ENCODE data around the gene SLC39A11.
"Not testable (repeated sequence)": the region's sequence is repeated elsewhere in the genome, so short reads cannot be mapped to it uniquely, and the experiment has no call there.

The SLC39A11 gene

DNA sequence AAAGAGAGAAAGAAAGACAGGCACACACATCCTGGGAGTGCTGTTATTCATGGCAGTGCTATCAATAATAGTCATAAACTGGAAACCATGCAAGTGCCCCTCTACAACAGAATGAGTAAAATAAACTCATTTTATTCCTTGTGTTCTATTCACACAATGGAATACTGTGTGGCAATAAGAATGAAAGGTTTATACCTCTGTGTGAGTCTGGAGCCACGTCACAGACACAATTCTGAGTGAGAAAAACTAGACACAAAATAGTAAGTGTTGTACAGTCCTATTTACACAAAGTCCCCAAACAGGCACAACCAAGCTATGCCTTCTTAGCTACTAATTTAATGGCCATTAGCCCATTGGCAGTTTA, 429.7 kb downstream of the SLC39A11 start:
- no peak for DNase-seq

DNA sequence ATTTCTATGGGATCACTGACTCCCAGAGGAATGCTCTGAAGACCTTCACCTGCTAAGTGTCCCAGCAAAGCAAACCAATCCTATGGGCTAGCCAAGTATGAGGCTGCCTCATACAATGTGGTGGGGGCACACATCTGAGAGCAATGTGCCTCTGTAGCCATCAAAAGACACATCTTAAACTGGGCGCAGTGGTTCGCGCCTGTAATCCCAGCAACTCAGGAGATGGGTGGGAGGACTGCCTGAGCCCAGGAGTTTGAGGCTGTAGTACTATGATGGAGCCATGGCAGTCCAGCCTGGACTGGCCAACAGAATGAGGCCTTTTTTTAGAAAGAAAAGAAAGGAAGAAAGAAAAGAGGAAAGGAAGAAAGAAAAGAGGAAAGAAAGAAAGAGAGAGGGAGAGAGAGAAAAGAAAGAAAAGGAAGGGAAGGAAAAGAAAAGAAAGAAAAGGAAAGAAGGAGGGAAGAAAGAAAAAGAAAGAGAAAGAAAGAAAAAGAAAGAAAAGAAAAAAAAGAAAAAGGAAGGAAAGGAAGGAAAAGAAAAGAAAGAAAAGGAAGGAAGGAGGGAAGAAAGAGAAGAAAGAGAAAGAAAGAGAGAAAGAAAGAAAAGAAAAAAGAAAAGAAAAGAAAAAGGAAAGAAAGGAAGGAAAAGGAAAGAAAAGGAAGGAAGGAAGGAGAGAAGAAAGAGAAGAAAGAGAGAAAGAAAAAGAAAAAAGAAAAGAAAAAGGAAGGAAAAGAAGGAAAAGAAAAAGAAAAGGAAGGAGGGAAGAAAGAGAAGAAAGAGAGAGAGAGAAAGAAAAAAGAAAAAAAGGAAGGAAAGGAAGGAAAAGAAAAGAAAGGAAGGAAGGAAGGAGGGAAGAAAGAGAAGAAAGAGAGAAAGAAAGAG, 430.3 kb downstream of the SLC39A11 start:
- no peak for DNase-seq

DNA sequence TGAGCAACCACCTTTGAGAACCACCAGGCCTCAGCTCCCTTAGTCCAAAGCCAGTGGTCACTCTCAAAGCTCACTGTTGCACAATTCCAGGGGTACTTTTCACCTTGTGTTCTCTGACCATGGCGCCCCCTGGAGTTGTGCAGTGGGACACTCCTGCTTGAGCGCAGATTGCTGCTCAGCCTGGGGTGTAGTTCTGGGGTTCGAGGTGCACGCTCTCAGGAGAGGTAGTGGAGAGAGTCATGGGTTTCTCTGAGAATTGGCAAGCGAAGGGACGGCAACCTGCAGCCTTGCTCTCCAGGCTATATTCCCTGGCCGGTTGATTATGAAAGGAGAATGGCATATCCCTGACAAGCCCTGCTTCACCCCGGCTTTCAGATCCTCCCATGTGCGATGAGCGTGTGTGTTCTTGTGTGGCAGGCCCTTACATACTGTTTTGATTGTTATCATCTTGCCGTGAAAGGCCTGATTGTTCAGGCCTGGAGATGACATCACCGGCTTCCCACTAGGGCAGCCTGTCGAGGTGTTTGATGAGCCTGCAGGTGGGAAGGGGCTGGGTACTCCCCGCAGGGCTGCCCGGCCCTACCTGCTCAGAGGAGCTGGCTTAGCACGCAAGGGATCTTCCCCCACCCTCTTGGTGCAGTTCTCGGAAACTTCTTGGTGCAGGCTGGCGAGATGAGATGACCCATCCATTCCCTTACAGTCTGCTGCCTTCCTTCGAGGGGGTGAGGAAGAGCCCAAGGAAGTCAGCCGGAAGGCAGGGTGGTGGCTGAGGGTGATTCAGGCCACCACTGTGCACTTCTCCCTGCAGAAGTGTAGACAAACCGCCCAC, 431.2 kb downstream of the SLC39A11 start:
- no peak for DNase-seq

DNA sequence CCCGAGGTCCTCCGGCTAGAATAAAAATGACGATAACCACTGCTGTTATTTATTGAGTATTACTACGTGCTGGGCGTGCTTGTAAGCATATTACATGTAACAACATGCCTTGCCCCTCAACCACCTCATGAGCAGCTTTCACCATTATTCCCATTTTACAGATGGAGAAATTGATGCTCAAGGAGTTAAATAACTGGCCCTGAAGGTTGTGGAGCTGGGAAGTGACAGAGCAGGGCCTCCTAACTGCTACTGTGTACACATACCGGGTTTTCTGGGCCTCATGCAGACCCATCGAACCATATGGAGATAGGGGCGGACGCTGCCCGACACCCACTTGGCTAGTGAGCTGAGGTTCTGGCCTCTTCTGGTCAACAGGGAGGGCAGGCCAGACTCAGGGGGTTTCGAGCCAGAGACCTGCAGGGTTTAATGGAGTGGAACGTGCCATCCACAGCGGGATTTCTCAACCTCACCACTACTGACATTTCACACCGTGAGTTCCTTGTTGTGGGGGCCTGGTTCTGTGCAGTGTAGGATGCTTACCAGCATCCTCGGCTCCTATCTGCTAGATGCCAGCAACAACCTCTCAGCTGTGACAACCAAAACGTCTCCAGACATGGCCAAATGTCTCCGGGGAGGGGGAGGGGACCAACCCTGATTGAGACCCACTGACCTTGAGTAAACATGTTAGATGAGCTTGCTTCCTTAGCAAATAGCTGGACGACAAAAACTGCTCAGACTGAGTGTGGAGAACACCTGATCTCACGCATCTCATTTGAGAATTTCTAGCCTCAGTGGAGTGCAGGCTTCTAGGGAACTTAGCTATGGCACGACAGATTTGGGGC, 432.0 kb downstream of the SLC39A11 start:
- DNase-seq, result no peak

DNA sequence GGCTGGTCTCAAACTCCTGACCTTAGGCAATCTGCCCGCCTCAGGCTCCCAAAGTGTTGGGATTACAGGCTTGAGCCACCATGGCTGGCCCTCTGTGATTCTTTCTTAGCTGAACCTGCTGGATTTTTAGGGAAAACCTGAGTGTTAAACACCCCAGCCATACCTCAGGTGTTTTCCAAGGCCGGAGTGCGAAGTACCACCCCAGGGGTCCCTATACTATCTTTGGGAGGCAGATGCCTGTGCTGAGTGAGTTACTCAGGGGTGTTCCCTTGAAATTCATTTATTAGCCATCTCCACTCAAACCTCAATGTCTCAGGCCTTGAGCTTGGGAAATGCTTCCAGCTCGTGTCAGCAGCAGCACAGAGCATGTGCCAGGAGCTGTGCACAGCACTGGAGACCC, 432.7 kb downstream of the SLC39A11 start:
- DNase-seq, result no peak

DNA sequence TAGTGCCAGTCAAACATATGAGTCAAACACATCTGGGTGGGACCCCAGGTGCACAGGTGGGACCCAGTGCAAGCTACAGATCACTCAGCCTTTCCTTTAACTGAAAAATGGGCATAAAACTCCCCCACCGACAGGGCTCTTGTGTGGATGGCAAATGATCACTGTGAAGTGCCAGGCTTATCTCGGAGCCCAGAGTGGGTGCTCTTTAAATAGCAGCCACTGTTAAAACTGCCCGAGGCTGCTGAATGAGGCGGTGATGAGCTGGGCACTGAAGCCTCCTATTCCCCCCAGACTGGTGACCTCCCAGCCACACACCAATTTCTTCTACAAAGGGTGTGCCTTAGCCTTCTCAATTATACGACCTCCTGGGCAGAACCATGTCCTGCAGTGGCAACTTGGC, 433.8 kb downstream of the SLC39A11 start:
- DNase-seq, result no peak

DNA sequence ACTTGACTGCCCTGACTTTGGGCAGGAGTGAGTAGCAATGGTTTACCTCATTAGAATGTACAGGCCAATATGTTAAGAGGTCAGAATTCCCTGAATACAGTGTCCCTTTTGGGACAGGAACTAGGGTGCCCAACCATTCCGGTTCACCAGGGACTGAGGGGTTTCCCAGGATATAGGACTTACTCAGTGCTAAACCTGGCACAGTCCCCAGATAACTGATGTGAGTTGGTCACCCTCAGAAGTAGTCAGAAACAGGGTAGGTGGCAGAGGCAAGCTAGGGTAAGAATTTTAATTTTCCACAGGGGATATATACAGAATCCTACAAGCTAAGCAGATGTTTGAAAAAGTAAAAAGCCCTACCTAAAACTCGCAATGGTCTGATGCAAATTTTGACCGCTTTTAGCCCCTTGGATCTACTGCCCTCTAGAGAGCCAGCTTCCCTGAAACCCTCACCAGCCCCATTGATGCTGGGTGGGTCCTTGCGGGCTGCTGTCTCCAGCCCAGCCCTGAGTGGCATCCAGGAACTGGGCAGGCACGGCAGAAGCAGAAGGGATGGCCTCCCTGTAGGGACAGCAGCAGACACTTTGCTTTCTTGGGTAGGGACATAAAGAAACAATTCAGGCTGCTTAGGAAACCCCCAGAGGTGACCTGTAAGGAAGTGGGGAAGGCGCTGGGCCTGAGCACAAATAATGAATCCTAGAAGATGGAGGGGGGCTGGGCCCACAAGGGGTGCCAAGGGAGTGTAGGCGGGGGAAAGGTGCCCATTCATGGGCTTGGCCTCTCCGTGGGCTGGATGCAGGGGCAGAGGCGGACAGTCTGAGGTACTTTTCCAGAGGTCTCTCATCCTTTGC, 434.8 kb downstream of the SLC39A11 start:
- DNase-seq, result no peak

DNA sequence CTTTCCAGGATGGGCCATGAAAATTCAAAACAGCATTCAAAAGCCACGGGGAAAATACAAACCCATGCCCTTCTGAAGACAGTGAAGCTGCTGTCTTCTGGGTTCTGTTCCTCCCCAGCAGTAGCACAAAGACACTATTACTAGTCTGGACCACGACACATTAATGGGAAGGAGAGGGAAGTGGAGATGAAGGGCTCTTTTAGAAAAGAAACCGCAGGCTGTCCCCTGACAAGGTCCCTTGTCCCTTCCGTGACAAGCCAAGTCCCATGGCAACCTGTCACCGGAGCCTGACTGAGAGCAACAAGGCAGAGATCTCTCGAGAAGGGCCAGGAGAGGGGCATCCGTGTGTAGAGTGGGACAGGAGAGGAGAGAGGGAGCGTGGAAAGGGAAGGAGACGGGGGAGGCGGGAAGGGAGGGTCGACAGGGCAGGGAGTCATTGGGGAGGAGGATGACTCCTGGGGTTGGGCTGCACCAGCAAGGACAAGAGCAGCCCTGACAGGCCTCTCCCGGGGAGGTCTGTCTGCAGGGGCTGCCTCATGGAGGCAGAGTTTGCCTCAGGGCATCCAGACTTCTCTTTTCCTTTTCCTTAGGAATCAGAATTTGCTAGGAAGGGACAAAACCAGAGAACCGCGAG, 436.2 kb downstream of the SLC39A11 start:
- no peak for DNase-seq

DNA sequence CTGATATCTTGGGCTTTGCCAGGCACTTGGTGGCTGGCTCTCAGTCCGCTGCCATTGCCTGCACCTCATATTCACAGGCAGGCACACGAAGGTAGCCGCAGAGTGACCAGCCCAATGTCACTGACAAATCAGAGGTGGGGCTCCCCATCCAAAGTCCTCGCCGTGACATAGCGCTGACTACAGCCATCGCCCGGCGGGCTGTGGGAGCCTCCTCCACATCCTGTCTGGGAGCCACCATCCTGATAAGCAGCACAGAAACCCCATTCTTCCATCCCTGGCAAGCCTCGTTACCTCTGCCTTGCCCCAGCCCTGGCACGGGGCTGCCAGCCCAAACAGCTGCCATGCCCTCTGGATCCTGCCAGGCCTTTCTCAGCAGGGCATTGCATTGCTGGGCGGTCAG, 437.8 kb downstream of the SLC39A11 start:
- DNase-seq, result no peak

DNA sequence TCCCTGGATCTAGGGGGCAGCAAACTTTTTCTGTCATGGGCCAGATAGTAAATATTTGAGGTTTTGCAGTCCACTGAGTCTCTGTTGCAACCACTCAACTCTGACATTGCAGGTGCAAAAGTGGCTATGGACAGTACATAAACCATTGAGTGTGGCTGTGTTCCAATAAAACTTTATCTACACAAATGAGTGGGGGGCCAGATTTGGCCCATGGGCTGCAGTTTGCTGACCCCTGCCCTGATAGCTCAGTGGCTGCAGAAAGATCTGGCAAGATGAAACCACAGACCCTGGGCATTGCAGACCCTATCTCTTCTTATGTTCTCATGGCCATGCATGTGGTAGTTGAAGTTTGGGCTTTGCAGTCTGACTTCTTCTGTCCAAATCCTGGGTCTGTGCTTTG, 440.5 kb downstream of the SLC39A11 start:
- DNase-seq, result no peak

DNA sequence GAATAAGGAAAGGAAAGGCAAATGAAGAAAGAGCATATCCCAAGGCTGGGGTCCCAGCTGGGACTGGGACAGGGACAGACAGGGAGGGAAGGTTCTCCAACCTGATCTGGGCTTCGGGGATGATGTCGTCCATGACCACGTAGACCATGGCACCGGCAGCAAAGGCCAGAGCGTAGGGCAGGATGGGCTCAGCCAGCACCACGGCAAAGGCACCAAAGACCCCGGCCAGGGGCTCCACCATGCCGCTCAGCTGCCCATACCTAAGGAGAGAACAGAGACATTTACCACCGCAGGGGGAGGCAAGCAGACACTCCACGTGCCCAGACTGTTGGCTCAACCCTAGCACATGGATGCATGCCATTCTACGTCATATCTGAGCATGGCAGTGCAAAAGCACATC, 443.8 kb downstream of the SLC39A11 start:
- DNase-seq, result no peak

DNA sequence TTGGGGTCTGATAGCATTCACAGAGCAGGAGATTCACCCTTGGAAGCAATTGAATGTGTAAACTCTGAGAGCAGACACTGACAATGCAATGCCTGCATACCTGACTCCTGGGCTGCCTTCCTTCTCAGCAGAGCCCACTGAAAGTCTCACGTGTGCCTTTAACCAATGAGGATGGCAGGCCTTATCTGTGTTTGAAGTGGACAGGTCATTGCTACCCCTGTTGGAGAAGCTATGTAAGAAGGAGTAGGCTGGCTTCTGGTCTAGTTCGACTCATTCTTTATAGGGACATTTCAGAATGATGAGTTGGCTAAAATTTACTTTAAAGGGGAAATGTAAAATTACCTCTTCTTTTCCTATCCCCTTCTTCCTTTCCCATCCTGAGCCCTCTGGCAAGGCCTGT, 446.3 kb downstream of the SLC39A11 start:
- DNase-seq, result no peak

DNA sequence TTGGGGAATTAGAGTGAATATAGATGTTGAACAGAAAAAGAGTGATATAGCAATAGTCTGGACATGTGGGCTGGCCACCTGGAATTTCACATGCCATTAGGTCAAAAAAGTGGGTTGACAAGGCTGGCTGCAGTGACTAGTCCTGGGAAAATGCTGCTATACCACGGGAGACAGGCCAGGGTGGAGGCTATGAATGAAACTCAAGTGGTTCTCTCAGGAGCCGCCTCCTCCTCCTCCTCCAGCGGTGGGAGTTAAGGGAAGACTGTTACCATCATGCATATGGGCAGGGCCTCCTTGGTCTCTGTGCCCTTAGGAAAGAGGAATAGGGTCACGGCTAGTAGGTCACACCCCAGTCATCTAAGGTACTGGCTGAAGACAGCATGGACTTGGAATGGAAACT, 448.0 kb downstream of the SLC39A11 start:
- DNase-seq, result no peak

DNA sequence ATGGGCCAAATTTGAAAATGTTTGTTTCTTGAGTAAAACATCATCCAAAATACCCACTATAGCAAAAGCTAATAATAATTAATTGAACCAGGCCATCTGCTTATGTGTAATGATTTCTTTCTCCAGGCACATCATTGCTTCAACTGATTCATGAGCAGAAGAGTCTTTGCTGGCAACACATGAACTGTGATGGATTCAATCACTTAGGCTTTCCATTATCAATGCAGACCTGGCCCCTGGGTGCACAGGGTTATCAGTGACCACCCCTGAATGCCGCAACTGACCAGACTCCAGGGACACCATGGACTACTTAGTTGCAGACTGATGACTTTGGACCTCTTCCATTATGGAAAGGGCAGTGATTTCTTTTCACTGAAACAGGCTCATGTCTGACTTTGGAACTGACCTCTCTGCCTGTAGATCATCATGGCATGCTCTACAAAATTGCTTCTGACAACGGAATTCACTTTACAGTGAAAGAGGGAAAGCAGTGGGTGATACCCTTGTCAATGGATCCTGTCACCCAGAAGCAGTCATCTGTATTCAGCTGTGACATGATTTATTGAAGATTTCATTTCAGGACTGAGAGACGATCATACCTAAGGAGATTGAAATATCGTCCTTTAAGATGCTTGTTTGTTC, 448.8 kb downstream of the SLC39A11 start:
- no peak for DNase-seq

DNA sequence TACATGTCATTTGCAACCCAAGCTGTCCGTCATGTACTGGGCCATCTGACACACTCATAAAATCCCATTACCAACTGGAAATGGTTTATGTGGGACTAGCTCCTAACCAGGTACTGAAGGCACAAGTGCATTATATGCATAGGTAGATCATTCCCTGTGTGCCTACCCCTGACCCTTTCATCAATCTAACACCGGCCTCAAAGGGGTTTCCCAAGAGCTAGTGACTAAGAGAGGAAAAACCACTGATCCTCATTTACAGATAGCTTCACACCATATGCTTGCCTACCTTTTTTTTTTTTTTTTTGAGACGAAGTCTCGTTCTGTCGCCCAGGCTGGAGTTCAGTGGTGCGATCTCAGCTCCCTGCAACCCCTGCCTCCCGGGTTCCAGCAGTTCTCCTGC, 449.8 kb downstream of the SLC39A11 start:
- DNase-seq, result no peak

DNA sequence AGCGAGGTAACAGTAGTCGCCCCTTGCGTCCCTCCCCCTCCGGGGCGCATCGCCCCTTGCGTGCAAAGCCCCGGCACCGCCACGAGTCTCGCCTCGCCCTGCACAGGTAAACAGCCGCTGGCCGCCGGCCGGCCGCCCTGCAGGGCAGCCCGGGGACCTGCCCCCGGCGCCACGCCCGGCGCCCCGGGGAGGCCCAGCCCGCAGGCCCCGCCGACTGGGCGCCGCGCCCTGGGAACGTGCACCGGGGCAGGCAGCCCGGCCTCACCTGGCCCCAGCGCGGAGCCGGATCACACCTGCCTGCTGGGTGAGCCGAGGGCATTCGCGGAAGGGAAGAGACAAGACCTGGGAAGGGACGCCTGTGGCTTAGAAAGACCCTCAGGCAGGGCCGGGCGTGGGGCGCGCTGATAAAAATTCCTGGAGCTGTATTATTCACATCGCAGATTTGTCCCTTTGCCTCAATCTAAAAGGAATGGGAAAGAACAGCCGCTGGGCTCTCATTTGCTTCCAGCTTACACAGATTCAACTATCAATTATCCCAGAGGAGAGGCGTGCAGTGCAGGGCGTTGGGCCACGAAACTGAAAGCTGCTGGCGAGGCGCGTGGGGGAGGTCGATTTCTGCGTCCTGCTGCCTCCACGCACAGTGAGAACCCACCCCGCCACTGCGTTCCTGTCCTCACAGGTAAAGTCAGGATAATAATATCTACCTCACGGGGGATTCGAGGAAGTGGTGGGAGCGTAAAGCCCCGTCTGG, 451.9 kb downstream of the SLC39A11 start:
- no peak for DNase-seq

DNA sequence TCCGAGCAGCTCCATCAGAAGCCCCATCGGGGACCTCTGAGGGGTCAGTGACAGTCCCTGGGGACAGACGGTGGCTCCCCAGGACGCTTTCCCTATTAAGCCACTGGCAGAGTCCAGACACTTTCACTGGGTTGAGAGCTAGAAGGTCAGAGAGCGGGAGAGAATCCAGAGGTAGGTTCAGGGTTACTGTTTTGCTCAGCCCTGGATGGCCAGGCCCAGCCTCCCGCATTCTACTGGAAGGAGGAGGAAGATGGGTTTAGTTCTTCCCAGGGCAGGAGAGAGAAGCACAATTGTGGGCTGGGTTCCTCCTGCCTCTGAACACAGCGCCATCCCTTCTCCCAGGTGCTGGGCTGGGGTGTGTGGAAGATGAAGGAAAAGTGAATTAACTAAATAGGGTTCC, 452.8 kb downstream of the SLC39A11 start:
- DNase-seq, result no peak

DNA sequence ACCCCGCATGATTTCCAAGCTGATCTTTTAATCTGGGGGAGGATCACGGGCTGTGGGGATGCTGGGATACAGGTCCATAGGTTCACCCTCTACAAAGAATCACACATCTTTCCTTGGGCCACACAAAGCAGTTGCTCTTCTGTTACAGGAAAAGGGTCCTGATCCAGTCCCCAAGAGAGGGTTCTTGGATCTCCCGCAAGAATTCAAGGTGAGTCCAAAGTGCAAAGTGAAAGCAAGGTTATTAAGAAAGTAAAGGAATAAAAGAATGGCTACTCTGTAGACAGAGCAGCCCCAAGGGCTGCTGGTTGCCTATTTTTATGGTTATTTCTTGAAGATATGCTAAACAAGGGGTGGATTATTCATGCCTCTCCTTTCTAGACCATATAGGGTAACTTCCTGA, 453.6 kb downstream of the SLC39A11 start:
- not testable (repeated sequence) for DNase-seq

DNA sequence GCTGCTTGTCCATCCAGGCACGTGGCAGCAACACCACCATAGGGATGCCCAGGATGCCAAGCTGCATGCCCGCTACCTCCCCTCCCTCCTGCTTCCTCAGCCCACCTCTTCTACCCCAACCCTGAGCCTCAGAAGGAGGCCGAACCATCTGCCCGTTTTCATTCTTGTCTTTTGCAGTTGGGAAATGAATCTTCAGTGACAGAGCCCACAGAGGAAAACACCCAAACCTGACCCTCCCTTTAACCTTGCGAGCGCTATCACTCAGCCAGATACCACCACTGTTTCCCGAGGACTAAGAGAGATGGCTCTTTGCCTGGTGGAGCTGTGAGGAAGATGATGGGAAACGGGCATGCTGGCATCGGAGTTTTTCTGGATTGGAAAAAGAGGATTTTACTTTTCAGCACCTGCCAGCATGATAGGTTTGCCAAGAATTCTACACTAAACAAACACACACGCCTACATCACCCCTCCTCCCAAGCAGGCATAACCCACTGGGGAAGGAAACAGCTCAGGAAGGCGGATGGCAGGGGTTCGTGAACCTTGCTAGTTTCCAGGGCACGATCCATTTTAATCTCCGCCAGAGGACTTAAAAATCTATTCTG, 457.4 kb downstream of the SLC39A11 start:
- no peak for DNase-seq

DNA sequence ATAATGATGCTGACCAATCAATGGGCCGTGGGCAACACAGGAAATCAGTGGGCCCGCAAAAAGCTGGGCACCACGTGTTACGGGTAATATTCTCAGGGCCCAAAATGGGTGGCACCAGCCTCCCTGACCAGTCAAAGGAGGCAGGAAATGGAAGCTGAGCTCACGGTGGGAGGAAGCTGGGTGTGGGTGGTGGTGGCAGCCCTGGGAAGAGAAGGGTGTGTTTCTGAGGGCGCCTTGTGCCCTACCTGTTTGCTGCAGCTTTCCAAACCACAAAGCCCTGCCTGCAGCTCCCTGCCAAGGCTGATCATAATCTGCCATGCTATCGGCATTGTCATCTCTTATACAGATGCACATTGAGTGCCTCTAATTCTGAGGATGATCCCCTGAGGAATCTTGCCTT, 457.9 kb downstream of the SLC39A11 start:
- no peak for DNase-seq

Data from NCI-H446 treated with DMSO at 0.1 percent for 48 hours (cell line).